ENCODE measurements around the gene PLEKHM3. TPM values are rescaled to one million over a fixed set of nuclear protein-coding genes. Genes with fewer than 3 reads are reported as not detected.

PLEKHM3 gene
- total and polyA plus RNA-seq, 2 experiments from 2014 or later, result 3.9 to 8.8 TPM

DNA sequence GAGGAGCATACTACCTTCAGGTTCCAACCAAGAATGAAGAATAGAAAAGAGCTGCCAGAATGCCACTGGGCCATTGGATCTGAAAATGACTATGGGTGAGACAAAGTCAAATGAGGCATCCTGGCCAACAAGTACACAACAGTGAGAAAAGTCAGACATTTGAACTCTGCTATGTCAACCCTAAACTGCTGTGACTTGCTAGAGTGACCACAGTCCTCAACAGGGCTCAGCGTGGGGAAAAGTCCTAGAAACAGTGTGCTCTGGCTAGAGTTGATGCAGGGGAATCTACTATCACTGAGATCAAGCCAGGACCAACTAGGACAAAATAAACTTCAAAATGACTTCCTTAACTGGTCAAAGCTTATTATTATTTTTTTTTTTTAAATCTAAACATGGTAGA lies 157.4 kb downstream of the PLEKHM3 start:
- TF ChIP-seq EZH2phosphoT487 (IDR thresholded peaks at IDR 0.05; ENCODE audit: unreplicated experiment), result no peak
- TF ChIP-seq STAT1 (IDR thresholded peaks at IDR 0.05; ENCODE audit: unreplicated experiment), result no peak
- ATAC-seq, result no peak
- no peaks in the 10 kb centered on the region for H3K4me1 ChIP-seq (ENCODE audit: insufficient read depth)
- no peaks in the 10 kb centered on the region for H3K36me3 ChIP-seq (ENCODE audit: insufficient read depth)
- Mint-ChIP-seq H3K27me3 (ENCODE audit: insufficient read depth, low read depth, poor library complexity) (no peaks in the 10 kb centered on the region), H3K4me3 (no peak overlapping the region), H3K27ac (no peak overlapping the region), H3K4me1 (peaks cover 9% of the 10 kb centered on the region; the same call in 2 of the 3 replicates), H3K36me3 (ENCODE audit: low read depth) (no peaks in the 10 kb centered on the region), H3K9me3 (no peaks in the 10 kb centered on the region)
- no peaks in the 10 kb centered on the region for H3F3A ChIP-seq (replicated peaks; ENCODE audit: low read depth)
- no peaks in the 10 kb centered on the region for H4K20me1 ChIP-seq (replicated peaks; ENCODE audit: insufficient read depth)
- no peak overlapping the region for H3K27ac ChIP-seq (ENCODE audit: low read depth)
- no peaks in the 10 kb centered on the region for H3K79me2 ChIP-seq (replicated peaks; ENCODE audit: insufficient read depth)
- H3K9me2 ChIP-seq (ENCODE audit: insufficient read depth), result no peaks in the 10 kb centered on the region
- no peaks in the 10 kb centered on the region for H3K27me3 ChIP-seq (ENCODE audit: insufficient read depth)
- no peak overlapping the region for H2AFZ ChIP-seq
- no peak overlapping the region for H3K4me3 ChIP-seq
- no peak overlapping the region for H3K4me2 ChIP-seq
- no peak for DNase-seq (ENCODE audit: low spot score)

DNA sequence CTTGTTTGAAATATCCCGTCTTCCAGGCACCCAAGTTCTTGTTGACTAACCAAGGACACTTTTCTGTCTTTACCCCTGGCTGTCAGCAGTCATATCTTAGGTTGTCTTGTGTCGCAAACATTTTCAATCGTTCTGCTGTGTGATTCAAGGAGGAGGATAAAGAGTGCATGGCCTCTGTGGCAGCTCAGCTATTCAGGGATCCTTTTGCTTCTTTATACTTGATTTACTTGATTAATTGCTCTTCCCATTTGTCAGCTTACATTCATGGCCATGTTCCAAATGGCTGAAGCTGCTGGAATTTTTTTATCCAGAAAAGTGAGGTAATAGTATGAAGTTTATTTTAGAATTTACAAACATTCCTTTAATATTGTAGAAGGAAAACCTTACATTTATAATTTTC lies 158.3 kb downstream of the PLEKHM3 start:
- ATAC-seq (no peak), DNase-seq (ENCODE audit: low spot score) (no peak)
- Mint-ChIP-seq H3K4me1 (peaks cover 6% of the 10 kb centered on the region; the same call in 1 of the 3 replicates), H3K36me3 (ENCODE audit: low read depth) (no peaks in the 10 kb centered on the region), H3K27ac (no peak overlapping the region), H3K4me3 (no peak overlapping the region), H3K27me3 (ENCODE audit: insufficient read depth, low read depth, poor library complexity) (no peaks in the 10 kb centered on the region), H3K9me3 (no peaks in the 10 kb centered on the region)
- Histone ChIP-seq H3F3A (replicated peaks; ENCODE audit: low read depth) (no peaks in the 10 kb centered on the region), H3K27ac (ENCODE audit: low read depth) (no peak overlapping the region), H3K79me2 (replicated peaks; ENCODE audit: insufficient read depth) (no peaks in the 10 kb centered on the region), H3K36me3 (ENCODE audit: insufficient read depth) (no peaks in the 10 kb centered on the region), H3K4me1 (ENCODE audit: insufficient read depth) (no peaks in the 10 kb centered on the region), H3K4me3 (no peak overlapping the region), H3K4me2 (no peak overlapping the region), H3K27me3 (ENCODE audit: insufficient read depth) (no peaks in the 10 kb centered on the region), H3K9me2 (ENCODE audit: insufficient read depth) (no peaks in the 10 kb centered on the region), H4K20me1 (replicated peaks; ENCODE audit: insufficient read depth) (no peaks in the 10 kb centered on the region), H2AFZ (no peak overlapping the region)
- TF ChIP-seq, protein P1, sequence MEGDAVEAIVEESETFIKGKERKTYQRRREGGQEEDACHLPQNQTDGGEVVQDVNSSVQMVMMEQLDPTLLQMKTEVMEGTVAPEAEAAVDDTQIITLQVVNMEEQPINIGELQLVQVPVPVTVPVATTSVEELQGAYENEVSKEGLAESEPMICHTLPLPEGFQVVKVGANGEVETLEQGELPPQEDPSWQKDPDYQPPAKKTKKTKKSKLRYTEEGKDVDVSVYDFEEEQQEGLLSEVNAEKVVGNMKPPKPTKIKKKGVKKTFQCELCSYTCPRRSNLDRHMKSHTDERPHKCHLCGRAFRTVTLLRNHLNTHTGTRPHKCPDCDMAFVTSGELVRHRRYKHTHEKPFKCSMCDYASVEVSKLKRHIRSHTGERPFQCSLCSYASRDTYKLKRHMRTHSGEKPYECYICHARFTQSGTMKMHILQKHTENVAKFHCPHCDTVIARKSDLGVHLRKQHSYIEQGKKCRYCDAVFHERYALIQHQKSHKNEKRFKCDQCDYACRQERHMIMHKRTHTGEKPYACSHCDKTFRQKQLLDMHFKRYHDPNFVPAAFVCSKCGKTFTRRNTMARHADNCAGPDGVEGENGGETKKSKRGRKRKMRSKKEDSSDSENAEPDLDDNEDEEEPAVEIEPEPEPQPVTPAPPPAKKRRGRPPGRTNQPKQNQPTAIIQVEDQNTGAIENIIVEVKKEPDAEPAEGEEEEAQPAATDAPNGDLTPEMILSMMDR (conservative IDR thresholded peaks at IDR 0.05; ENCODE audit: low read depth in 2 of 2), result no peak
- TF ChIP-seq, protein P2, sequence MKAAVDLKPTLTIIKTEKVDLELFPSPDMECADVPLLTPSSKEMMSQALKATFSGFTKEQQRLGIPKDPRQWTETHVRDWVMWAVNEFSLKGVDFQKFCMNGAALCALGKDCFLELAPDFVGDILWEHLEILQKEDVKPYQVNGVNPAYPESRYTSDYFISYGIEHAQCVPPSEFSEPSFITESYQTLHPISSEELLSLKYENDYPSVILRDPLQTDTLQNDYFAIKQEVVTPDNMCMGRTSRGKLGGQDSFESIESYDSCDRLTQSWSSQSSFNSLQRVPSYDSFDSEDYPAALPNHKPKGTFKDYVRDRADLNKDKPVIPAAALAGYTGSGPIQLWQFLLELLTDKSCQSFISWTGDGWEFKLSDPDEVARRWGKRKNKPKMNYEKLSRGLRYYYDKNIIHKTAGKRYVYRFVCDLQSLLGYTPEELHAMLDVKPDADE (IDR thresholded peaks at IDR 0.05), result no peak
- TF ChIP-seq NANOG (IDR thresholded peaks at IDR 0.05; ENCODE audit: borderline replicate concordance) (no peak), JUNB (IDR thresholded peaks at IDR 0.05; ENCODE audit: unreplicated experiment) (no peak), CREB1 (CRISPR knock-in tag; IDR thresholded peaks at IDR 0.05; ENCODE audit: low read depth) (no peak), EZH2 (IDR thresholded peaks at IDR 0.05; ENCODE audit: low read depth, unreplicated experiment) (no peak)
- TF ChIP-seq, protein P3, sequence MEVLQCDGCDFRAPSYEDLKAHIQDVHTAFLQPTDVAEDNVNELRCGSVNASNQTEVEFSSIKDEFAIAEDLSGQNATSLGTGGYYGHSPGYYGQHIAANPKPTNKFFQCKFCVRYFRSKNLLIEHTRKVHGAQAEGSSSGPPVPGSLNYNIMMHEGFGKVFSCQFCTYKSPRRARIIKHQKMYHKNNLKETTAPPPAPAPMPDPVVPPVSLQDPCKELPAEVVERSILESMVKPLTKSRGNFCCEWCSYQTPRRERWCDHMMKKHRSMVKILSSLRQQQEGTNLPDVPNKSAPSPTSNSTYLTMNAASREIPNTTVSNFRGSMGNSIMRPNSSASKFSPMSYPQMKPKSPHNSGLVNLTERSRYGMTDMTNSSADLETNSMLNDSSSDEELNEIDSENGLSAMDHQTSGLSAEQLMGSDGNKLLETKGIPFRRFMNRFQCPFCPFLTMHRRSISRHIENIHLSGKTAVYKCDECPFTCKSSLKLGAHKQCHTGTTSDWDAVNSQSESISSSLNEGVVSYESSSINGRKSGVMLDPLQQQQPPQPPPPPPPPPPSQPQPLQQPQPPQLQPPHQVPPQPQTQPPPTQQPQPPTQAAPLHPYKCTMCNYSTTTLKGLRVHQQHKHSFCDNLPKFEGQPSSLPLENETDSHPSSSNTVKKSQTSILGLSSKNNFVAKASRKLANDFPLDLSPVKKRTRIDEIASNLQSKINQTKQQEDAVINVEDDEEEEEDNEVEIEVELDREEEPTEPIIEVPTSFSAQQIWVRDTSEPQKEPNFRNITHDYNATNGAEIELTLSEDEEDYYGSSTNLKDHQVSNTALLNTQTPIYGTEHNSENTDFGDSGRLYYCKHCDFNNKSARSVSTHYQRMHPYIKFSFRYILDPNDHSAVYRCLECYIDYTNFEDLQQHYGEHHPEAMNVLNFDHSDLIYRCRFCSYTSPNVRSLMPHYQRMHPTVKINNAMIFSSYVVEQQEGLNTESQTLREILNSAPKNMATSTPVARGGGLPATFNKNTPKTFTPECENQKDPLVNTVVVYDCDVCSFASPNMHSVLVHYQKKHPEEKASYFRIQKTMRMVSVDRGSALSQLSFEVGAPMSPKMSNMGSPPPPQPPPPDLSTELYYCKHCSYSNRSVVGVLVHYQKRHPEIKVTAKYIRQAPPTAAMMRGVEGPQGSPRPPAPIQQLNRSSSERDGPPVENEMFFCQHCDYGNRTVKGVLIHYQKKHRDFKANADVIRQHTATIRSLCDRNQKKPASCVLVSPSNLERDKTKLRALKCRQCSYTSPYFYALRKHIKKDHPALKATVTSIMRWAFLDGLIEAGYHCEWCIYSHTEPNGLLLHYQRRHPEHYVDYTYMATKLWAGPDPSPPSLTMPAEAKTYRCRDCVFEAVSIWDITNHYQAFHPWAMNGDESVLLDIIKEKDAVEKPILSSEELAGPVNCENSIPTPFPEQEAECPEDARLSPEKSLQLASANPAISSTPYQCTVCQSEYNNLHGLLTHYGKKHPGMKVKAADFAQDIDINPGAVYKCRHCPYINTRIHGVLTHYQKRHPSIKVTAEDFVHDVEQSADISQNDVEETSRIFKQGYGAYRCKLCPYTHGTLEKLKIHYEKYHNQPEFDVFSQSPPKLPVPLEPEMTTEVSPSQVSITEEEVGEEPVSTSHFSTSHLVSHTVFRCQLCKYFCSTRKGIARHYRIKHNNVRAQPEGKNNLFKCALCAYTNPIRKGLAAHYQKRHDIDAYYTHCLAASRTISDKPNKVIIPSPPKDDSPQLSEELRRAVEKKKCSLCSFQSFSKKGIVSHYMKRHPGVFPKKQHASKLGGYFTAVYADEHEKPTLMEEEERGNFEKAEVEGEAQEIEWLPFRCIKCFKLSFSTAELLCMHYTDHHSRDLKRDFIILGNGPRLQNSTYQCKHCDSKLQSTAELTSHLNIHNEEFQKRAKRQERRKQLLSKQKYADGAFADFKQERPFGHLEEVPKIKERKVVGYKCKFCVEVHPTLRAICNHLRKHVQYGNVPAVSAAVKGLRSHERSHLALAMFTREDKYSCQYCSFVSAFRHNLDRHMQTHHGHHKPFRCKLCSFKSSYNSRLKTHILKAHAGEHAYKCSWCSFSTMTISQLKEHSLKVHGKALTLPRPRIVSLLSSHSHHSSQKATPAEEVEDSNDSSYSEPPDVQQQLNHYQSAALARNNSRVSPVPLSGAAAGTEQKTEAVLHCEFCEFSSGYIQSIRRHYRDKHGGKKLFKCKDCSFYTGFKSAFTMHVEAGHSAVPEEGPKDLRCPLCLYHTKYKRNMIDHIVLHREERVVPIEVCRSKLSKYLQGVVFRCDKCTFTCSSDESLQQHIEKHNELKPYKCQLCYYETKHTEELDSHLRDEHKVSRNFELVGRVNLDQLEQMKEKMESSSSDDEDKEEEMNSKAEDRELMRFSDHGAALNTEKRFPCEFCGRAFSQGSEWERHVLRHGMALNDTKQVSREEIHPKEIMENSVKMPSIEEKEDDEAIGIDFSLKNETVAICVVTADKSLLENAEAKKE (CRISPR knock-in tag; IDR thresholded peaks at IDR 0.05), result no peak
- TF ChIP-seq, protein P4, sequence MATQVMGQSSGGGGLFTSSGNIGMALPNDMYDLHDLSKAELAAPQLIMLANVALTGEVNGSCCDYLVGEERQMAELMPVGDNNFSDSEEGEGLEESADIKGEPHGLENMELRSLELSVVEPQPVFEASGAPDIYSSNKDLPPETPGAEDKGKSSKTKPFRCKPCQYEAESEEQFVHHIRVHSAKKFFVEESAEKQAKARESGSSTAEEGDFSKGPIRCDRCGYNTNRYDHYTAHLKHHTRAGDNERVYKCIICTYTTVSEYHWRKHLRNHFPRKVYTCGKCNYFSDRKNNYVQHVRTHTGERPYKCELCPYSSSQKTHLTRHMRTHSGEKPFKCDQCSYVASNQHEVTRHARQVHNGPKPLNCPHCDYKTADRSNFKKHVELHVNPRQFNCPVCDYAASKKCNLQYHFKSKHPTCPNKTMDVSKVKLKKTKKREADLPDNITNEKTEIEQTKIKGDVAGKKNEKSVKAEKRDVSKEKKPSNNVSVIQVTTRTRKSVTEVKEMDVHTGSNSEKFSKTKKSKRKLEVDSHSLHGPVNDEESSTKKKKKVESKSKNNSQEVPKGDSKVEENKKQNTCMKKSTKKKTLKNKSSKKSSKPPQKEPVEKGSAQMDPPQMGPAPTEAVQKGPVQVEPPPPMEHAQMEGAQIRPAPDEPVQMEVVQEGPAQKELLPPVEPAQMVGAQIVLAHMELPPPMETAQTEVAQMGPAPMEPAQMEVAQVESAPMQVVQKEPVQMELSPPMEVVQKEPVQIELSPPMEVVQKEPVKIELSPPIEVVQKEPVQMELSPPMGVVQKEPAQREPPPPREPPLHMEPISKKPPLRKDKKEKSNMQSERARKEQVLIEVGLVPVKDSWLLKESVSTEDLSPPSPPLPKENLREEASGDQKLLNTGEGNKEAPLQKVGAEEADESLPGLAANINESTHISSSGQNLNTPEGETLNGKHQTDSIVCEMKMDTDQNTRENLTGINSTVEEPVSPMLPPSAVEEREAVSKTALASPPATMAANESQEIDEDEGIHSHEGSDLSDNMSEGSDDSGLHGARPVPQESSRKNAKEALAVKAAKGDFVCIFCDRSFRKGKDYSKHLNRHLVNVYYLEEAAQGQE (IDR thresholded peaks at IDR 0.05; ENCODE audit: unreplicated experiment), result no peak

Measured in GM23338 (cell line).